ENCODE measurements around the gene RAB9A. TPM values are rescaled to one million over a fixed set of nuclear protein-coding genes. Genes with fewer than 3 reads are reported as not detected.

Gene RAB9A
- total and polyA plus RNA-seq, 4 donors, result 21.2 to 38.4 (median 22.8) TPM

- Histone ChIP-seq H3K9ac (ENCODE audit: insufficient read depth in 1 of 2, low read length in 2 of 2) (no peak overlapping the region), H3K4me3 (no peak overlapping the region), H3K27me3 (ENCODE audit: control insufficient read depth in 3 of 3, insufficient read depth in 3 of 3, low read length in 2 of 3) (peaks cover 0 to 38% (median 15%) of the 10 kb centered on the region in 3 donors), H3K9me3 (ENCODE audit: control insufficient read depth in 4 of 4, insufficient read depth in 3 of 4, low read length in 3 of 4) (no peaks in the 10 kb centered on the region), H3K27ac (ENCODE audit: low read depth in 1 of 2, low read length in 1 of 2) (no peak overlapping the region), H3K4me1 (ENCODE audit: control insufficient read depth in 5 of 5, insufficient read depth in 5 of 5, low read length in 5 of 5) (peaks cover 0 to 10% (median 0%) of the 10 kb centered on the region in 5 donors), H3K36me3 (ENCODE audit: control insufficient read depth in 4 of 4, insufficient read depth in 4 of 4, low read length in 4 of 4) (peaks cover 0 to 3% (median 0%) of the 10 kb centered on the region in 4 donors)
- TF ChIP-seq CTCF (IDR thresholded peaks at IDR 0.05; ENCODE audit: control extremely low read depth, extremely low read depth), result no peak
- DNase-seq (no peak), ATAC-seq (ENCODE audit: insufficient read depth, low FRiP score) (no peak)
- 29 to 59% methylated on average over 3 of the region's 3 CpGs for WGBS, 2 donors
Measured at GRCh38 chrX:13703589-13703988, 14.7 kb downstream of the RAB9A start.

- WGBS, 2 donors, result 81 to 84% methylated on average over 4 of the region's 4 CpGs
- ATAC-seq (ENCODE audit: insufficient read depth, low FRiP score) (no peak), DNase-seq (no peak)
- no peak overlapping the region for H3K9ac ChIP-seq (ENCODE audit: insufficient read depth in 1 of 2, low read length in 2 of 2)
- no peaks in the 10 kb centered on the region for H3K4me1 ChIP-seq (ENCODE audit: control insufficient read depth in 5 of 5, insufficient read depth in 5 of 5, low read length in 5 of 5)
- H3K4me3 ChIP-seq, result no peak overlapping the region
- TF ChIP-seq CTCF (IDR thresholded peaks at IDR 0.05; ENCODE audit: control extremely low read depth, extremely low read depth), result no peak
- H3K27me3 ChIP-seq (ENCODE audit: control insufficient read depth in 3 of 3, insufficient read depth in 3 of 3, low read length in 2 of 3), result peaks cover 0 to 25% (median 4%) of the 10 kb centered on the region in 3 donors
- no peak overlapping the region for H3K27ac ChIP-seq (ENCODE audit: low read depth in 1 of 2, low read length in 1 of 2)
- H3K36me3 ChIP-seq (ENCODE audit: control insufficient read depth in 4 of 4, insufficient read depth in 4 of 4, low read length in 4 of 4), result peaks cover 0 to 15% (median 11%) of the 10 kb centered on the region in 4 donors
- H3K9me3 ChIP-seq (ENCODE audit: control insufficient read depth in 4 of 4, insufficient read depth in 3 of 4, low read length in 3 of 4), result peaks cover 0 to 1% (median 0%) of the 10 kb centered on the region in 4 donors
Measured at GRCh38 chrX:13711141-13711540, 22.2 kb downstream of the RAB9A start.

GRCh38 chrX:13716455-13716854 is 27.5 kb downstream of the RAB9A start:
- Histone ChIP-seq H3K9ac (ENCODE audit: insufficient read depth in 1 of 2, low read length in 2 of 2) (no peak overlapping the region), H3K27me3 (ENCODE audit: control insufficient read depth in 3 of 3, insufficient read depth in 3 of 3, low read length in 2 of 3) (peaks cover 0 to 12% (median 3%) of the 10 kb centered on the region in 3 donors), H3K4me1 (ENCODE audit: control insufficient read depth in 5 of 5, insufficient read depth in 5 of 5, low read length in 5 of 5) (peaks cover 0 to 3% (median 0%) of the 10 kb centered on the region in 5 donors), H3K9me3 (ENCODE audit: control insufficient read depth in 4 of 4, insufficient read depth in 3 of 4, low read length in 3 of 4) (peaks cover 0 to 3% (median 0%) of the 10 kb centered on the region in 4 donors), H3K4me3 (no peak overlapping the region), H3K27ac (ENCODE audit: low read depth in 1 of 2, low read length in 1 of 2) (no peak overlapping the region), H3K36me3 (ENCODE audit: control insufficient read depth in 4 of 4, insufficient read depth in 4 of 4, low read length in 4 of 4) (peaks cover 0 to 9% (median 6%) of the 10 kb centered on the region in 4 donors)
- ATAC-seq (ENCODE audit: insufficient read depth, low FRiP score), result no peak
- DNase-seq, result no peak
- 85 to 86% methylated on average over 9 of the region's 9 CpGs for WGBS, 2 donors
- no peak for TF ChIP-seq CTCF (IDR thresholded peaks at IDR 0.05; ENCODE audit: control extremely low read depth, extremely low read depth)

GRCh38 chrX:13716905-13717304 is 28.0 kb downstream of the RAB9A start:
- peaks cover 0 to 7% (median 3%) of the 10 kb centered on the region in 4 donors for H3K36me3 ChIP-seq (ENCODE audit: control insufficient read depth in 4 of 4, insufficient read depth in 4 of 4, low read length in 4 of 4)
- 75 to 89% methylated on average over 6 of the region's 6 CpGs for WGBS, 2 donors
- H3K4me1 ChIP-seq (ENCODE audit: control insufficient read depth in 5 of 5, insufficient read depth in 5 of 5, low read length in 5 of 5), result peaks cover 0 to 7% (median 0%) of the 10 kb centered on the region in 5 donors
- no peak overlapping the region for H3K9ac ChIP-seq (ENCODE audit: insufficient read depth in 1 of 2, low read length in 2 of 2)
- H3K9me3 ChIP-seq (ENCODE audit: control insufficient read depth in 4 of 4, insufficient read depth in 3 of 4, low read length in 3 of 4), result peaks cover 0 to 3% (median 0%) of the 10 kb centered on the region in 4 donors
- no peak overlapping the region for H3K4me3 ChIP-seq
- ATAC-seq (ENCODE audit: insufficient read depth, low FRiP score) (no peak), DNase-seq (no peak)
- H3K27ac ChIP-seq (ENCODE audit: low read depth in 1 of 2, low read length in 1 of 2), result no peak overlapping the region
- peaks cover 0 to 8% (median 3%) of the 10 kb centered on the region in 3 donors for H3K27me3 ChIP-seq (ENCODE audit: control insufficient read depth in 3 of 3, insufficient read depth in 3 of 3, low read length in 2 of 3)
- no peak for TF ChIP-seq CTCF (IDR thresholded peaks at IDR 0.05; ENCODE audit: control extremely low read depth, extremely low read depth)
